ENCODE measurements around the gene ARHGEF28.

- TF ChIP-seq ZFP36 (IDR thresholded peaks at IDR 0.05; ENCODE audit: low read depth, low read length, partially characterized antibody) (no peak), SMARCB1 (IDR thresholded peaks at IDR 0.05; ENCODE audit: insufficient read length, low read depth) (no peak), THRAP3 (IDR thresholded peaks at IDR 0.05; ENCODE audit: borderline replicate concordance) (no peak), EP300 (IDR thresholded peaks at IDR 0.05; ENCODE audit: low read length) (no peak), MAX (CRISPR knock-in tag; IDR thresholded peaks at IDR 0.05) (no peak), SMARCA4 (IDR thresholded peaks at IDR 0.05) (no peak), RFX5 (IDR thresholded peaks at IDR 0.05; ENCODE audit: low read depth, low read length) (no peak), FOXM1 (IDR thresholded peaks at IDR 0.05; ENCODE audit: low read depth) (no peak), FOXM1 (CRISPR knock-in tag; IDR thresholded peaks at IDR 0.05; ENCODE audit: low read depth) (no peak), MEF2A (IDR thresholded peaks at IDR 0.05; ENCODE audit: control insufficient read depth, low read depth, low read length) (no peak), ZBTB17 (CRISPR knock-in tag; IDR thresholded peaks at IDR 0.05) (no peak)
- TF ChIP-seq, protein P1, sequence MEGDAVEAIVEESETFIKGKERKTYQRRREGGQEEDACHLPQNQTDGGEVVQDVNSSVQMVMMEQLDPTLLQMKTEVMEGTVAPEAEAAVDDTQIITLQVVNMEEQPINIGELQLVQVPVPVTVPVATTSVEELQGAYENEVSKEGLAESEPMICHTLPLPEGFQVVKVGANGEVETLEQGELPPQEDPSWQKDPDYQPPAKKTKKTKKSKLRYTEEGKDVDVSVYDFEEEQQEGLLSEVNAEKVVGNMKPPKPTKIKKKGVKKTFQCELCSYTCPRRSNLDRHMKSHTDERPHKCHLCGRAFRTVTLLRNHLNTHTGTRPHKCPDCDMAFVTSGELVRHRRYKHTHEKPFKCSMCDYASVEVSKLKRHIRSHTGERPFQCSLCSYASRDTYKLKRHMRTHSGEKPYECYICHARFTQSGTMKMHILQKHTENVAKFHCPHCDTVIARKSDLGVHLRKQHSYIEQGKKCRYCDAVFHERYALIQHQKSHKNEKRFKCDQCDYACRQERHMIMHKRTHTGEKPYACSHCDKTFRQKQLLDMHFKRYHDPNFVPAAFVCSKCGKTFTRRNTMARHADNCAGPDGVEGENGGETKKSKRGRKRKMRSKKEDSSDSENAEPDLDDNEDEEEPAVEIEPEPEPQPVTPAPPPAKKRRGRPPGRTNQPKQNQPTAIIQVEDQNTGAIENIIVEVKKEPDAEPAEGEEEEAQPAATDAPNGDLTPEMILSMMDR (IDR thresholded peaks at IDR 0.05 in 2 of 3, conservative IDR thresholded peaks at IDR 0.05 in 1 of 3; ENCODE audit: insufficient read depth in 2 of 3, low read depth in 1 of 3, low read length in 3 of 3) = no peak
- TF ChIP-seq, protein P2, sequence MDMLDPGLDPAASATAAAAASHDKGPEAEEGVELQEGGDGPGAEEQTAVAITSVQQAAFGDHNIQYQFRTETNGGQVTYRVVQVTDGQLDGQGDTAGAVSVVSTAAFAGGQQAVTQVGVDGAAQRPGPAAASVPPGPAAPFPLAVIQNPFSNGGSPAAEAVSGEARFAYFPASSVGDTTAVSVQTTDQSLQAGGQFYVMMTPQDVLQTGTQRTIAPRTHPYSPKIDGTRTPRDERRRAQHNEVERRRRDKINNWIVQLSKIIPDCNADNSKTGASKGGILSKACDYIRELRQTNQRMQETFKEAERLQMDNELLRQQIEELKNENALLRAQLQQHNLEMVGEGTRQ (CRISPR knock-in tag; IDR thresholded peaks at IDR 0.05) = no peak
Observed at GRCh38 chr5:73661753-73662152, 35.8 kb downstream of the ARHGEF28 start.
